Ascending aorta (tissue), 2 donors: ENCODE results near the gene RPRD2. TPM values are rescaled to one million over a fixed set of nuclear protein-coding genes. Genes with fewer than 3 reads are reported as not detected.

ENCODE experiments used
- DNase-seq, 2 donors: peaks; one replicate each; pipeline ENCODE4 v3.0.0-alpha.2; 2019; ENCODE audit warnings: low spot score in 2 of 2
- H3K27ac ChIP-seq, 2 donors: fragments of 200-600 bp; sonication (generic); one replicate each; pipeline ENCODE4 v1.5.1; 2016 to 2017; ENCODE audit warnings: mild to moderate bottlenecking in 1 of 2
- H3K27me3 ChIP-seq: fragments of 200-600 bp; sonication (generic); one replicate; pipeline ENCODE4 v1.5.1; 2017
- H3K36me3 ChIP-seq, 2 donors: fragments of 200-600 bp; sonication (generic); one replicate each; pipeline ENCODE4 v1.5.1; 2016
- H3K4me1 ChIP-seq, 2 donors: fragments of 200-600 bp; sonication (generic); one replicate each; pipeline ENCODE4 v1.5.1; 2016 to 2017; ENCODE audit warnings: mild to moderate bottlenecking in 1 of 2
- H3K4me3 ChIP-seq, 2 donors: fragments of 200-600 bp; sonication (generic); one replicate each; pipeline ENCODE4 v1.5.1; 2016 to 2017; ENCODE audit warnings: mild to moderate bottlenecking in 1 of 2
- H3K9me3 ChIP-seq, 2 donors: fragments of 200-600 bp; sonication (generic); one replicate each; pipeline ENCODE4 v1.5.1; 2016
- CTCF ChIP-seq, 3 experiments: fragments of 200-600 bp in 2 of 3; fragments of 450-650 bp in 1 of 3; sonication (generic) in 2 of 3; IDR thresholded peaks; one replicate each; pipeline ENCODE4 v1.5.1; 2016 to 2019; ENCODE audit warnings: antibody characterized with exemption in 3 of 3, mild to moderate bottlenecking in 1 of 3, moderate library complexity in 1 of 3
- intact Hi-C: fragments of 100-400 bp; cut with DNase I; formaldehyde crosslinking; loops from one replicate; pipeline ENCODE4 v1.15.1; 2023
- total RNA-seq: library from RNA; depleted of rRNA; stranded (reverse); fragments of >200 nt; gene quantifications from one replicate; pipeline ENCODE4 v1.1.0, GENCODE V29; 2016

RPRD2 gene
- total RNA-seq, 1 donor from 2014 or later = 13.7 TPM

- Histone ChIP-seq H3K9me3 (no peaks in the 10 kb centered on the region), H3K36me3 (peaks cover 23% of the 10 kb centered on the region in 2 donors), H3K27ac (peak overlapping the region; percentile 33 to 73), H3K4me3 (peak overlapping the region; percentile 70 to 73), H3K27me3 (no peaks in the 10 kb centered on the region), H3K4me1 (peaks cover 0 to 6% of the 10 kb centered on the region in 2 donors)
- no peak for TF ChIP-seq CTCF (IDR thresholded peaks at IDR 0.05)
- intact Hi-C loops = loop anchor here (1.0 to 5.0 kb wide), 3 partner anchors 28 to 61 kb away; partner anchors contain the start of genes ADAMTSL4 and FALEC
- no peak for DNase-seq
Observed at GRCh38 chr1:150487763-150488115, 123.8 kb downstream of the RPRD2 start.

- no peaks in the 10 kb centered on the region for H3K27me3 ChIP-seq
- no peaks in the 10 kb centered on the region for H3K9me3 ChIP-seq
- no peak overlapping the region for H3K4me3 ChIP-seq
- TF ChIP-seq CTCF (IDR thresholded peaks at IDR 0.05) = no peak
- peaks cover 0 to under 1% of the 10 kb centered on the region in 2 donors for H3K4me1 ChIP-seq
- H3K27ac ChIP-seq = no peak overlapping the region
- intact Hi-C loops = no loop called here
- H3K36me3 ChIP-seq = peaks cover 43 to 56% of the 10 kb centered on the region in 2 donors
- DNase-seq = no peak
Observed at GRCh38 chr1:150493175-150493574, 129.2 kb downstream of the RPRD2 start.

GRCh38 chr1:150498342-150498741 is 134.4 kb downstream of the RPRD2 start:
- H3K9me3 ChIP-seq = no peaks in the 10 kb centered on the region
- no peaks in the 10 kb centered on the region for H3K4me1 ChIP-seq
- no peak overlapping the region for H3K27ac ChIP-seq
- no peak overlapping the region for H3K4me3 ChIP-seq
- no peak for DNase-seq
- H3K27me3 ChIP-seq = no peaks in the 10 kb centered on the region
- no peak for TF ChIP-seq CTCF (IDR thresholded peaks at IDR 0.05)
- intact Hi-C loops = no loop called here
- peaks cover 23 to 66% of the 10 kb centered on the region in 2 donors for H3K36me3 ChIP-seq

- H3K36me3 ChIP-seq = peaks cover 16 to 42% of the 10 kb centered on the region in 2 donors
- no peak overlapping the region for H3K4me3 ChIP-seq
- TF ChIP-seq CTCF (IDR thresholded peaks at IDR 0.05) = no peak
- no peaks in the 10 kb centered on the region for H3K27me3 ChIP-seq
- no peaks in the 10 kb centered on the region for H3K9me3 ChIP-seq
- H3K27ac ChIP-seq = no peak overlapping the region
- no peak for DNase-seq
- intact Hi-C loops = no loop called here
- H3K4me1 ChIP-seq = peaks cover 0 to 4% of the 10 kb centered on the region in 2 donors
Observed at GRCh38 chr1:150505431-150505830, 141.5 kb downstream of the RPRD2 start.

- H3K36me3 ChIP-seq = peaks cover 14 to 27% of the 10 kb centered on the region in 2 donors
Observed at GRCh38 chr1:150507912-150508864, 144.2 kb downstream of the RPRD2 start, which contains the start of gene ECM1. TSS of gene ECM1 (plus strand) at chr1:150508109. CDS start at chr1:150508210, 101 bp downstream.

More at GRCh38 chr1:150507912-150508864, 144.2 kb downstream of the RPRD2 start, which contains the start of gene ECM1:
- peak within 1 kb of the TSS; percentile 48 to 73 for H3K27ac ChIP-seq
- H3K9me3 ChIP-seq = no peaks in the 10 kb centered on the region
- peaks cover 0 to 4% of the 10 kb centered on the region in 2 donors for H3K4me1 ChIP-seq
- H3K4me3 ChIP-seq = peak within 1 kb of the TSS; percentile 0 to 16
- peak; percentile 17 to 75 for DNase-seq
- no peak for TF ChIP-seq CTCF (IDR thresholded peaks at IDR 0.05)
- intact Hi-C loops = no loop called here
- H3K27me3 ChIP-seq = no peaks in the 10 kb centered on the region
